Type B pancreatic cell (in vitro differentiated cells): ENCODE results near the gene ACAT2. TPM values are rescaled to one million over a fixed set of nuclear protein-coding genes. Genes with fewer than 3 reads are reported as not detected.
A peak's percentile ranks its signal among the peaks of the same experiment; 100 is the strongest.

ENCODE experiments used
- DNase-seq: peaks from one replicate; pipeline ENCODE4 v3.0.0; 2021; ENCODE audit warnings: mixed read lengths; ENCODE audit not compliant: unreplicated experiment; ENCODE audit errors: extremely low spot score
- H3K27ac Mint-ChIP-seq: 2 replicates; pipeline ENCODE4 v1.8.0; 2021; ENCODE audit warnings: mild to moderate bottlenecking, mixed read lengths
- H3K27me3 Mint-ChIP-seq: 2 replicates; pipeline ENCODE4 v1.8.0; 2021; ENCODE audit warnings: mixed read lengths
- H3K36me3 Mint-ChIP-seq: 2 replicates; pipeline ENCODE4 v1.8.0; 2021; ENCODE audit warnings: mixed read lengths
- H3K4me1 Mint-ChIP-seq: one replicate; pipeline ENCODE4 v1.8.0; 2021; ENCODE audit warnings: mixed read lengths; ENCODE audit not compliant: unreplicated experiment
- H3K4me3 Mint-ChIP-seq: 2 replicates; pipeline ENCODE4 v1.8.0; 2021; ENCODE audit warnings: mild to moderate bottlenecking, mixed read lengths
- H3K9me3 Mint-ChIP-seq: 2 replicates; pipeline ENCODE4 v1.8.0; 2021; ENCODE audit warnings: mixed read lengths
- total RNA-seq: library from RNA; stranded (reverse); gene quantifications from 2 replicates; pipeline ENCODE4 v1.2.1, GENCODE V29; 2021; ENCODE audit warnings: low replicate concordance
- TF ChIP-seq, protein P1 (sequence below): fragments of 200-600 bp; sonication (generic); conservative IDR thresholded peaks from 2 replicates; pipeline ENCODE4 v1.5.0; 2021; ENCODE audit warnings: antibody characterized with exemption, mild to moderate bottlenecking

ACAT2 gene
- total RNA-seq, 1 donor from 2014 or later: 67.4 TPM

DNA sequence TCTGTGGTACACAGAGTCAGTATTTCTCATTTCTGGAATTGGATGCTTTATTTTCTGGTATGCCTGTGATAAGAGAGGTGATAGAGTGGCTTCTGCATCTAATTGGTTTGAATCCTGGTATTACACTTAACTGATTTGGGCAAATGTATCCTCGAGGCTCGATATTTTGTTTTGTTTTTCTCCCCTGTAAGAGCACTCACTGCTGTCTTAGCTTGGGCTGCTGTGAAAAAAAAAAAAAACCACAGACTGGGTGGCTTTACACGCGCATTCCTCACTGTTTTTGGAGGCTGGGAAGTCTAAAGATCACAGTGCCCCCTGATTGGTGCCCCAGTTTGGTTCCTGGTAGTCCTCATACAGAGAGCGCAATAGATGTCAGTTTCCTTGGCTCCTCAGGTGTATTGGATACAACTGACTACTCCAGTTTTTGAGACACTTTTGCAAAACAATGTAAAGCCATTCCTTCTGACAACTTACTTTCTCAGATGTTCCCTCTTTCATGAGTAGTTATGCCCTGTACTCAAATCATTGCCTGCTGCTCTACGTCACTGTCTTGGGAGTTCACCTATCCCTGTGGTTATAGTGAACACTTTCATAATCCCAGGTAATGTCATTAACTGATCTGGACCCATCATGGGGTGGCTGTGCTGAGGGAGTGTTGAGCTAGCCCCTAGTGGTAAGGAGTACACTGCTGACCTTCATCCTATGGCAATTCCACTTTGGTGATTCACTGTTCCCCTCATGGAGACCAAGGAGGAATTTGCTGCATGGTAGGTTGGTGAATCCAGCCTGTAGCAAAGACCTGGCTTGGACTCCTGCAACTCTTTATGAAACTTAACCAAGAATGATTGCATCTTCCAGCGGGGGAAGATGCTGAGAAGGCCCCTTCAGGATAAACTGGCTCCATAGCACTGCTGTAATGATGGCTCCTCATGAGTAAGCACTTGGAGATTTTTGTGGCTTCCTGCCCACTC, 3.5 kb upstream of the ACAT2 start:
- H3K4me1 Mint-ChIP-seq: peaks cover 16% of the 10 kb centered on the region
- H3K4me3 Mint-ChIP-seq: peak overlapping the region; percentile 50
- H3K27me3 Mint-ChIP-seq: no peaks in the 10 kb centered on the region
- H3K27ac Mint-ChIP-seq: peak overlapping the region; percentile 62
- H3K9me3 Mint-ChIP-seq: no peaks in the 10 kb centered on the region
- peaks cover 36% of the 10 kb centered on the region for H3K36me3 Mint-ChIP-seq
- TF ChIP-seq, protein P1, sequence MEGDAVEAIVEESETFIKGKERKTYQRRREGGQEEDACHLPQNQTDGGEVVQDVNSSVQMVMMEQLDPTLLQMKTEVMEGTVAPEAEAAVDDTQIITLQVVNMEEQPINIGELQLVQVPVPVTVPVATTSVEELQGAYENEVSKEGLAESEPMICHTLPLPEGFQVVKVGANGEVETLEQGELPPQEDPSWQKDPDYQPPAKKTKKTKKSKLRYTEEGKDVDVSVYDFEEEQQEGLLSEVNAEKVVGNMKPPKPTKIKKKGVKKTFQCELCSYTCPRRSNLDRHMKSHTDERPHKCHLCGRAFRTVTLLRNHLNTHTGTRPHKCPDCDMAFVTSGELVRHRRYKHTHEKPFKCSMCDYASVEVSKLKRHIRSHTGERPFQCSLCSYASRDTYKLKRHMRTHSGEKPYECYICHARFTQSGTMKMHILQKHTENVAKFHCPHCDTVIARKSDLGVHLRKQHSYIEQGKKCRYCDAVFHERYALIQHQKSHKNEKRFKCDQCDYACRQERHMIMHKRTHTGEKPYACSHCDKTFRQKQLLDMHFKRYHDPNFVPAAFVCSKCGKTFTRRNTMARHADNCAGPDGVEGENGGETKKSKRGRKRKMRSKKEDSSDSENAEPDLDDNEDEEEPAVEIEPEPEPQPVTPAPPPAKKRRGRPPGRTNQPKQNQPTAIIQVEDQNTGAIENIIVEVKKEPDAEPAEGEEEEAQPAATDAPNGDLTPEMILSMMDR: no peak
- DNase-seq: no peak

DNA sequence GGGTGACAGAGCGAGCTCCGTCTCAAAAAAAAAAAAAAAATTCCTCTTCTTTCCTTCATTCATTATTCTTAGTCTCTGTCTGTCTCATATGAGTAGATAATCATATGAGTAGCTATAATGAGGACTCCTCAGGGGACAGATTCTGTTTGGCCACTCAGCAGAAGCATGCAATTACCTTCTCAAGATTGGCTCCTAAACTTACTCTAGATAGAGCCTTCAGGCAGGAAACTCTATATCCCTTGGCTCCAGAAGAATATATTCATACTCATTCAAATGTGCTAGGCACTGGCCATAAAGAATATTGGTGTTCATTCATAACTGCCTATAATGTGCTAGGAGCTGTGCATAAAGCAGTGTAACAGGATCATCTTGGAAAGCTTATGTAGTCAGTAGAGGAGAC, 2.2 kb upstream of the ACAT2 start:
- TF ChIP-seq, protein P1: no peak
- H3K4me1 Mint-ChIP-seq: peaks cover 16% of the 10 kb centered on the region
- peak overlapping the region; percentile 73 for H3K4me3 Mint-ChIP-seq
- no peaks in the 10 kb centered on the region for H3K27me3 Mint-ChIP-seq
- peak overlapping the region; percentile 58 for H3K27ac Mint-ChIP-seq
- no peak for DNase-seq
- H3K36me3 Mint-ChIP-seq: peaks cover 33% of the 10 kb centered on the region
- no peaks in the 10 kb centered on the region for H3K9me3 Mint-ChIP-seq

DNA sequence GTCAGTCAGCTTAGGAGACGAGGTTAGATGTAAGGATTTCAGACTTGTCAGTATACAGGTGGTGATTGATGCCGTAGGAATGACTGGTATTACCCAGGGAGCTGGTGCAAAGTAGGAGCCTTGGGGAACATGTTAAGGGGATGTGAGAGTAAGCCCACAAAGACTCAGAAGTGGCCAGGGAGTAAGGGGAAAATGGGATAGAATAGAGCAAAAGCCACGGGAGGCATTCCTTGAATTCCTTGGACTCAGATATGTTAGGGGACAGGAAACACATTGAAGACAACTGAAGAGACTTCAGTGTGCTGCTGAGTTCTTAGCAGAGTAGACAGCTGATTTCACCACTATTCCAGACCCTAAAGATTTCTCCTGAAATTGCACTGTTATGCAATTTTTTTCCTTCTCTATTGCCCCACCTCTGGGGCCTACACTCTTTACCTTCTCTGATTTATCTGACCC, 1.2 kb upstream of the ACAT2 start:
- TF ChIP-seq, protein P1: no peak
- Mint-ChIP-seq H3K27ac (peak overlapping the region; percentile 97), H3K9me3 (no peaks in the 10 kb centered on the region), H3K27me3 (no peaks in the 10 kb centered on the region), H3K36me3 (peaks cover 30% of the 10 kb centered on the region), H3K4me3 (peak overlapping the region; percentile 95), H3K4me1 (peaks cover 16% of the 10 kb centered on the region)
- no peak for DNase-seq

DNA sequence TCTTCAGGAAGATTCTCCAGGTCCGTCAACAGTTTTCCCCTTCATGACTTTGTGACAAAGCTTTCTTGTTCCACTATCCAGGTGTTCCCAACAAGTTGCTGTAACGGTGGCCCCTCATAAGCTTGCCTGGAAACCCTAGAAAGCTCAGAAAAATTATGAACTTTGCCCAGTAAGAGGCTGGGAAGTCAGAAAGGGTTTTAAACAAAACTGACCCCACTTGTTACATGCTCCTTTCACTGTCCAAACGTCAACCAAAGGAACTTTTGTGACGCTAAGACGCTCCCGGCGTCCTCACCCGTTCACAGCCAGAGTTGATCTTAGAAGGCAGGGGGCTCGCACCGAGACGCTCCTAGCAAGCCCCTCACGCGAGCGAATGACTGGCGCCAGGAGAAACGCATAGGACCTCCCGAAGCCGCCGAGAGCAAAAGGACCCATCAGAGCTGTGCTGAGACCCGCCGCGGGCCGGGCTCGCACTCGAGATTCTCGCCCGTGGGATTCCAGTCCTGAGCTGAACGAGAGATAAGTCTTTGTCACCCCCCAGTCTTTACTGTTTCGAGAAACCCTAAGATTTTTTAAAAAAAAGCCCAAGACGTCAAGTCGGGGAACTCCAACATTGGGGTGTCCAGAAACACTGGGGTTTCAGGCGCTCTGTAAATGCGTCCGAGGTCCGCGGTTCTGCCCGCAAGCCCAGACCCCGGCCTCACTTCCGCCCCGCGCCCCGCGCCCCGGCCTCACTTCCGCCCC, 544 bp upstream of the ACAT2 start:
- peak overlapping the region; percentile 95 for H3K4me3 Mint-ChIP-seq
- TF ChIP-seq, protein P1: no peak
- no peak for DNase-seq
- H3K9me3 Mint-ChIP-seq: no peaks in the 10 kb centered on the region
- H3K27ac Mint-ChIP-seq: peak overlapping the region; percentile 97
- H3K36me3 Mint-ChIP-seq: peaks cover 27% of the 10 kb centered on the region
- peaks cover 16% of the 10 kb centered on the region for H3K4me1 Mint-ChIP-seq
- no peaks in the 10 kb centered on the region for H3K27me3 Mint-ChIP-seq

GRCh38 chr6:159762681-159763293, 942 bp downstream of the ACAT2 start:
- Mint-ChIP-seq H3K27ac (peak overlapping the region; percentile 97), H3K27me3 (no peaks in the 10 kb centered on the region), H3K4me3 (peak overlapping the region; percentile 95), H3K9me3 (no peaks in the 10 kb centered on the region), H3K36me3 (peaks cover 33% of the 10 kb centered on the region), H3K4me1 (peaks cover 16% of the 10 kb centered on the region)
- DNase-seq: no peak
- TF ChIP-seq, protein P1: no peak
